HL-60 (cell line): ENCODE data around the gene MCOLN1.

Experiments used
- DNase-seq, 2 experiments: peaks; one replicate each; pipeline ENCODE4 v3.0.0-alpha.2; 2010 to 2020; ENCODE audit warnings: low read depth in 1 of 2, low spot score in 1 of 2
- H3K27ac ChIP-seq: fragments of 250-450 bp; sonication (Bioruptor Pico); replicated peaks from 2 replicates; pipeline ENCODE4 v1.5.1; 2020; ENCODE audit warnings: mild to moderate bottlenecking, moderate library complexity
- H3K27me3 ChIP-seq: fragments of 250-450 bp; sonication (Bioruptor Pico); 2 replicates; pipeline ENCODE4 v1.5.1; 2021; ENCODE audit warnings: mild to moderate bottlenecking, moderate library complexity; ENCODE audit not compliant: insufficient read depth, poor library complexity, severe bottlenecking
- H3K4me3 ChIP-seq: replicated peaks from 2 replicates; pipeline ENCODE4 v1.5.1; 2011; ENCODE audit warnings: mild to moderate bottlenecking, control low read depth, low read length; ENCODE audit not compliant: insufficient read depth
- CTCF ChIP-seq: IDR thresholded peaks from one replicate; pipeline ENCODE4 v1.5.1; 2011; ENCODE audit warnings: low read length, control low read depth, inconsistent platforms; ENCODE audit not compliant: insufficient read depth
- GABPA ChIP-seq: IDR thresholded peaks from 2 replicates; pipeline ENCODE4 v1.6.1; 2012; ENCODE audit warnings: low read depth
- POLR2AphosphoS5 ChIP-seq: IDR thresholded peaks from 2 replicates; pipeline ENCODE4 v1.6.1; 2012; ENCODE audit warnings: low read depth
- REST ChIP-seq: IDR thresholded peaks from 2 replicates; pipeline ENCODE4 v1.6.1; 2012; ENCODE audit warnings: low read depth; ENCODE audit not compliant: insufficient replicate concordance
- SPI1 ChIP-seq: IDR thresholded peaks from 2 replicates; pipeline ENCODE4 v1.6.1; 2012; ENCODE audit warnings: low read depth, mild to moderate bottlenecking, borderline replicate concordance

Gene MCOLN1

GRCh38 chr19:7480222-7480969 lies 42.0 kb upstream of the MCOLN1 start:
- peaks cover 6% of the 10 kb centered on the region for H3K27me3 ChIP-seq
- no peak overlapping the region for H3K4me3 ChIP-seq
- no peak overlapping the region for H3K27ac ChIP-seq
- DNase-seq, result no peak
- TF ChIP-seq GABPA (no peak), SPI1 (no peak), POLR2AphosphoS5 (no peak), REST (no peak), CTCF (no peak)

- TF ChIP-seq SPI1, result no peak
- TF ChIP-seq REST, result no peak
- TF ChIP-seq POLR2AphosphoS5, result no peak
- no peak for TF ChIP-seq CTCF
- no peak for TF ChIP-seq GABPA
- Histone ChIP-seq H3K27ac (no peak overlapping the region), H3K27me3 (peaks cover 6% of the 10 kb centered on the region), H3K4me3 (no peak overlapping the region)
- no peak for DNase-seq
Measured at GRCh38 chr19:7480970-7481255, 41.5 kb upstream of the MCOLN1 start.

- Histone ChIP-seq H3K27ac (no peak overlapping the region), H3K4me3 (no peak overlapping the region), H3K27me3 (peaks cover 6% of the 10 kb centered on the region)
- TF ChIP-seq CTCF (no peak), REST (no peak), GABPA (no peak), POLR2AphosphoS5 (no peak), SPI1 (no peak)
- DNase-seq, result no peak
Measured at GRCh38 chr19:7482584-7483439, 39.6 kb upstream of the MCOLN1 start.
